Measurements from ENCODE around the gene HNRNPA1. TPM values are rescaled to one million over a fixed set of nuclear protein-coding genes. Genes with fewer than 3 reads are reported as not detected.

The HNRNPA1 gene
- total RNA-seq, 1 donor from 2014 or later = 488 TPM

- no peak for DNase-seq (ENCODE audit: extremely low read depth, low read depth, low spot score)
Observed at GRCh38 chr12:54333420-54334034, 53.0 kb downstream of the HNRNPA1 start.

Other genes starting within 250 kb of the HNRNPA1 start
- gene HOXC5, start 247.7 kb upstream of the HNRNPA1 start, total RNA-seq = 0.12 TPM in 1 of 2 replicates, not detected in the other
- 0.10 and 0.47 TPM in 2 replicates for gene HOXC4, start 226.9 kb upstream of the HNRNPA1 start, total RNA-seq
- 16.3 and 19.0 TPM in 2 replicates for gene SMUG1, start 91.7 kb upstream of the HNRNPA1 start, total RNA-seq
- gene CBX5, start 604 bp upstream of the HNRNPA1 start, total RNA-seq = 41.5 and 49.4 TPM in 2 replicates
- gene NFE2, start 20.3 kb downstream of the HNRNPA1 start, total RNA-seq = not detected in 2 replicates
- gene COPZ1, start 44.4 kb downstream of the HNRNPA1 start, total RNA-seq = 115 and 194 TPM in 2 replicates
- gene GPR84, start 83.8 kb downstream of the HNRNPA1 start, total RNA-seq = not detected in 2 replicates
- 5.6 and 6.0 TPM in 2 replicates for gene ZNF385A, start 104.0 kb downstream of the HNRNPA1 start, total RNA-seq
- 786 and 1,054 TPM in 2 replicates for gene ITGA5, start 138.5 kb downstream of the HNRNPA1 start, total RNA-seq
- not detected in 2 replicates for gene GTSF1, start 192.9 kb downstream of the HNRNPA1 start, total RNA-seq
- 0.29 TPM in 1 of 2 replicates, not detected in the other for gene NCKAP1L, start 217.0 kb downstream of the HNRNPA1 start, total RNA-seq

Data from glomerular endothelial cell (primary cell).